H1 (cell line): Measurements from ENCODE around the gene SYN1. TPM values are rescaled to one million over a fixed set of nuclear protein-coding genes. Genes with fewer than 3 reads are reported as not detected.

Experiments
- BCL11A ChIP-seq, 2 experiments: IDR thresholded peaks; one replicate each; pipeline ENCODE4 v1.6.1; 2011; ENCODE audit warnings: low read depth in 2 of 2, low read length in 2 of 2, mild to moderate bottlenecking in 2 of 2
- CBX5 ChIP-seq: fragments of 300-800, 300-1000 bp; sonication (generic); IDR thresholded peaks from 2 replicates; pipeline ENCODE4 v1.7.1; 2016; ENCODE audit warnings: antibody characterized with exemption, low read length, low read depth
- CEBPB ChIP-seq: IDR thresholded peaks from 2 replicates; pipeline ENCODE4 v1.6.1; 2012; ENCODE audit warnings: low read depth, low read length
- CHD2 ChIP-seq: IDR thresholded peaks from 2 replicates; pipeline ENCODE4 v1.6.1; 2012; ENCODE audit warnings: low read length, improper control_type of control experiment
- CTBP2 ChIP-seq: IDR thresholded peaks from 2 replicates; pipeline ENCODE4 v1.7.0; 2011; ENCODE audit warnings: borderline replicate concordance, mild to moderate bottlenecking, moderate library complexity, mixed read lengths, low read length; ENCODE audit not compliant: insufficient read depth, insufficient read length
- FOSL1 ChIP-seq: IDR thresholded peaks from 2 replicates; pipeline ENCODE4 v1.6.1; 2011; ENCODE audit warnings: mild to moderate bottlenecking, low read depth, low read length, moderate library complexity; ENCODE audit not compliant: insufficient read depth
- HDAC2 ChIP-seq, 2 experiments: fragments of 300-600 bp in 1 of 2; sonication (generic) in 1 of 2; IDR thresholded peaks; 2 replicates each; pipeline ENCODE4 v1.6.1; 2011 to 2012; ENCODE audit warnings: low read depth in 2 of 2, low read length in 2 of 2, mild to moderate bottlenecking in 2 of 2, moderate library complexity in 2 of 2, borderline replicate concordance in 1 of 2, inconsistent platforms in 1 of 2
- RBBP5 ChIP-seq: IDR thresholded peaks from 2 replicates; pipeline ENCODE4 v1.7.1; 2012; ENCODE audit warnings: low read depth, mild to moderate bottlenecking, inconsistent platforms, low read length, moderate library complexity, borderline replicate concordance
- RXRA ChIP-seq: IDR thresholded peaks from 2 replicates; pipeline ENCODE4 v1.6.1; 2011; ENCODE audit warnings: low read depth, mild to moderate bottlenecking, low read length, moderate library complexity; ENCODE audit not compliant: insufficient read depth
- SIN3A ChIP-seq, 2 experiments: IDR thresholded peaks in 1 of 2; conservative IDR thresholded peaks in 1 of 2; 2 replicates each; pipeline ENCODE4 v1.6.1; 2011 to 2012; ENCODE audit warnings: low read length in 2 of 2, improper control_type of control experiment in 1 of 2, low read depth in 1 of 2, mild to moderate bottlenecking in 1 of 2
- TAF1 ChIP-seq: IDR thresholded peaks from 2 replicates; pipeline ENCODE4 v1.6.1; 2011; ENCODE audit warnings: mild to moderate bottlenecking, low read depth, low read length
- YY1 ChIP-seq: IDR thresholded peaks from 2 replicates; pipeline ENCODE4 v1.6.1; 2011; ENCODE audit warnings: low read depth, mild to moderate bottlenecking, low read length
- polyA plus RNA-seq, 7 experiments: library from polyadenylated mRNA; depleted of rRNA in 3 of 7; stranded (reverse) in 5 of 7; unstranded in 2 of 7; fragments of >200 nt in 5 of 7; fragments of 200-250 nt in 2 of 7; gene quantifications; 1 replicate in 5 of 7; 2 replicates in 1 of 7; 4 replicates in 1 of 7; pipeline versions ENCODE4 v1.2.1 to v1.2.3, GENCODE V29; 2011 to 2013; ENCODE audit warnings: missing spikeins in 2 of 7, mixed read lengths in 2 of 7
- total RNA-seq: library from RNA; stranded (reverse); fragmentation: NEBNext Ultra II Directional; extraction: Animal tissue kit (Norgen Biotek cat#: 25700); gene quantifications from 2 replicates; pipeline ENCODE4 v1.2.1, GENCODE V29; 2021
- TF ChIP-seq, protein P1 (sequence below): IDR thresholded peaks from 2 replicates; pipeline ENCODE4 v1.6.1; 2012; ENCODE audit warnings: inconsistent platforms
- TF ChIP-seq, protein P2 (sequence below): IDR thresholded peaks from 2 replicates; pipeline ENCODE4 v1.6.1; 2012; ENCODE audit warnings: low read length, inconsistent platforms

The SYN1 gene
- total and polyA plus RNA-seq, 2 of the 8 experiments (the other 6 are each of a cell fraction or from before 2014, with no cell fraction given) = 2.1 to 14.1 TPM

DNA sequence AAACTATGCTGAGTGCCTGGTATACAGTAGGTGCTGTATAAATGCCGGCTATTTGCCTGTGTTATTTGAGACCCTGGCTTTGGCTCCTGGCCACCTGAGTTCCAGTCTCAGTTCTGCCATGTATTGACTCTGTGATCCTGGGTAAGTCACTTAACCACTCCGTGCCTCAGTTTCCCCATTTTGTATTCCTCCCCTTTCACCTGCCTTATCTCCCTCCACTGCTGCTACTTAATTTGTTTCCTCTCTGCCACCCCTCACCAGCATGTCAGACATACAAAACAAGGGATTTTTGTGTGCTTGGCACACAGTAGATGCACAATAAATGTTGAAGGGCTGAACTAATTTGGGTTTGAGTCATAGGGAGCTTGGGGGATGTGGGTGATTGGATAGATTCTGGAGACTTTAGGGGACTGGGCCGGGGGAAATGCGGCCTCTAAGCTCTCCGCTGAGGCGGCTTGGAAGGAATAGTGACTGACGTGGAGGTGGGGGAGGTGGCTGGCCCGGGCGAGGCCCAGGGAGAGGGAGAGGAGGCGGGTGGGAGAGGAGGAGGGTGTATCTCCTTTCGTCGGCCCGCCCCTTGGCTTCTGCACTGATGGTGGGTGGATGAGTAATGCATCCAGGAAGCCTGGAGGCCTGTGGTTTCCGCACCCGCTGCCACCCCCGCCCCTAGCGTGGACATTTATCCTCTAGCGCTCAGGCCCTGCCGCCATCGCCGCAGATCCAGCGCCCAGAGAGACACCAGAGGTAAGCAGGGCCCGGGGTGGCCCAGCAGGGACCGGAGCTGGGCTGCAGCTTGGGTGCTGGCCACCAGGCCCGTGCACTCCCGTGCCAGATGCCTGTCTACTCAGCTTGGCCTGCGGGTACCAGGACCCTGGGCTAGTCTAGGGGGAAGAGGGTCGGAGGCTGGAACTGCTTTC is 37.7 kb downstream of the SYN1 start, which contains the start of gene TIMP1 (continued):
- TF ChIP-seq HDAC2 (IDR thresholded peaks at IDR 0.05; ENCODE audit: borderline replicate concordance in 1 of 2, low read depth in 2 of 2, low read length in 2 of 2) (no peak), CHD2 (no peak), CEBPB (no peak), YY1 (no peak), BCL11A (IDR thresholded peaks at IDR 0.05; ENCODE audit: low read depth in 2 of 2, low read length in 2 of 2) (no peak), CBX5 (no peak), TAF1 (no peak), SIN3A (conservative IDR thresholded peaks at IDR 0.05 in 1 of 2, IDR thresholded peaks at IDR 0.05 in 1 of 2; ENCODE audit: low read depth in 1 of 2, low read length in 2 of 2) (no peak), RXRA (no peak), FOSL1 (no peak), RBBP5 (no peak), CTBP2 (no peak)
- TF ChIP-seq, protein P1, sequence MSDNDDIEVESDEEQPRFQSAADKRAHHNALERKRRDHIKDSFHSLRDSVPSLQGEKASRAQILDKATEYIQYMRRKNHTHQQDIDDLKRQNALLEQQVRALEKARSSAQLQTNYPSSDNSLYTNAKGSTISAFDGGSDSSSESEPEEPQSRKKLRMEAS = no peak
- TF ChIP-seq, protein P2, sequence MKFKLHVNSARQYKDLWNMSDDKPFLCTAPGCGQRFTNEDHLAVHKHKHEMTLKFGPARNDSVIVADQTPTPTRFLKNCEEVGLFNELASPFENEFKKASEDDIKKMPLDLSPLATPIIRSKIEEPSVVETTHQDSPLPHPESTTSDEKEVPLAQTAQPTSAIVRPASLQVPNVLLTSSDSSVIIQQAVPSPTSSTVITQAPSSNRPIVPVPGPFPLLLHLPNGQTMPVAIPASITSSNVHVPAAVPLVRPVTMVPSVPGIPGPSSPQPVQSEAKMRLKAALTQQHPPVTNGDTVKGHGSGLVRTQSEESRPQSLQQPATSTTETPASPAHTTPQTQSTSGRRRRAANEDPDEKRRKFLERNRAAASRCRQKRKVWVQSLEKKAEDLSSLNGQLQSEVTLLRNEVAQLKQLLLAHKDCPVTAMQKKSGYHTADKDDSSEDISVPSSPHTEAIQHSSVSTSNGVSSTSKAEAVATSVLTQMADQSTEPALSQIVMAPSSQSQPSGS = no peak
